ENCODE data around the gene PRAMEF13. TPM values are rescaled to one million over a fixed set of nuclear protein-coding genes. Genes with fewer than 3 reads are reported as not detected.
"Not testable (repeated sequence)": the region's sequence is repeated elsewhere in the genome, so short reads cannot be mapped to it uniquely, and the experiment has no call there.

Gene PRAMEF13
- total RNA-seq, result not detected

GRCh38 chr1:13201309-13201708 is at the start of gene PRAMEF13:
Gene PRAMEF13, minus strand, starts transcription at chr1:13201409. Its CDS starts 1,820 bp downstream, at chr1:13199589.
- DNase-seq; H3K9me3 ChIP-seq; H3K4me1 ChIP-seq; H3K4me3 ChIP-seq; H3K27me3 ChIP-seq; H3K27ac ChIP-seq; intact Hi-C loops (cut with DNase I); H3K36me3 ChIP-seq: not testable (repeated sequence)
- no CpG with 5 or more reads among the region's 5 CpGs for WGBS, 2 donors

GRCh38 chr1:13247122-13247521 is 45.9 kb upstream of the PRAMEF13 start:
- H3K4me1 ChIP-seq; H3K4me3 ChIP-seq; intact Hi-C loops (cut with DNase I); H3K9me3 ChIP-seq; H3K36me3 ChIP-seq; DNase-seq; H3K27me3 ChIP-seq; H3K27ac ChIP-seq: not testable (repeated sequence)
- 64 to 89% methylated on average over 5 to 6 of the region's 7 CpGs for WGBS, 2 donors

- H3K27me3 ChIP-seq; H3K4me1 ChIP-seq; H3K4me3 ChIP-seq; H3K27ac ChIP-seq; H3K36me3 ChIP-seq; H3K9me3 ChIP-seq; DNase-seq; intact Hi-C loops (cut with DNase I): not testable (repeated sequence)
- WGBS, 2 donors, result 52 to 81% methylated on average over 1 to 2 of the region's 2 CpGs
Observed at GRCh38 chr1:13246554-13246871, 45.3 kb upstream of the PRAMEF13 start.

- H3K27ac ChIP-seq; DNase-seq; H3K27me3 ChIP-seq; H3K36me3 ChIP-seq; H3K4me3 ChIP-seq; H3K4me1 ChIP-seq; intact Hi-C loops (cut with DNase I); H3K9me3 ChIP-seq: not testable (repeated sequence)
- WGBS, 2 donors, result 61 to 67% methylated on average over 3 to 4 of the region's 5 CpGs
Observed at GRCh38 chr1:13245841-13246553, 44.8 kb upstream of the PRAMEF13 start.

DNA sequence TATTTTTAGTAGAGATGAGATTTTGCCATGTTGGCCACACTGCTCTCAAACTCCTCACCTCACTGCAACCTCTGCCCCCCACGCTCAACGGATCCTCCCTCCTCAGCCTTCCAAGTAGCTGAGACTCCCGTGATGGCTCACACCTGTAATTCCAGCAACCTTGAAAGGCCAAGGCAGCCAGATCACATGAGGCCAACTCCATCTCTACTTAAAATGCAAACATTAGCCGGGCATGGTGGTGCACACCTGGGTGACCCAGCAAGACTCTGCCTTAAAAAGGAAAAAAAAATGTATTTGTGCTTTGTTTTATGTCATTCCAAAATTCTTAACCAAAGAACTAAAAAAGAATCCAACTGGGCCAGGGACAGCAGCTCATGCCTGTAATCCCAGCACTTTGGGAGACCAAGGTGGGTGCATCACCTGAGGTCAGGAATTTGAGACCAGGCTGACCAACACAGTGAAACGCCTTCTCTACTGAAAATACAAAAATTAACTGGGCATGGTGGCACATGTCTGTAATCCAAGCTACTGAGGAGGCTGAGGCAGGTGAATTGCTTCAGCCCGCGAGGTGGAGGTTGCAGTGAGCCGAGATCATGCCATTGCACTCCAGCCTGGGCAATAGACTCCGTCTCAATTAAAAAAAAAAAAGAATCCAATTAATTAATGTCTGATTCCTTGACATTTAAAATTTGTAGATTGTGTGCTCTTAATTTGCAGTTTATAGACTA is 42.5 kb upstream of the PRAMEF13 start:
- H3K4me1 ChIP-seq; H3K27ac ChIP-seq; intact Hi-C loops (cut with DNase I); H3K36me3 ChIP-seq; DNase-seq; H3K4me3 ChIP-seq; H3K27me3 ChIP-seq; H3K9me3 ChIP-seq: not testable (repeated sequence)
- 79 to 80% methylated on average over 9 of the region's 9 CpGs for WGBS, 2 donors

DNA sequence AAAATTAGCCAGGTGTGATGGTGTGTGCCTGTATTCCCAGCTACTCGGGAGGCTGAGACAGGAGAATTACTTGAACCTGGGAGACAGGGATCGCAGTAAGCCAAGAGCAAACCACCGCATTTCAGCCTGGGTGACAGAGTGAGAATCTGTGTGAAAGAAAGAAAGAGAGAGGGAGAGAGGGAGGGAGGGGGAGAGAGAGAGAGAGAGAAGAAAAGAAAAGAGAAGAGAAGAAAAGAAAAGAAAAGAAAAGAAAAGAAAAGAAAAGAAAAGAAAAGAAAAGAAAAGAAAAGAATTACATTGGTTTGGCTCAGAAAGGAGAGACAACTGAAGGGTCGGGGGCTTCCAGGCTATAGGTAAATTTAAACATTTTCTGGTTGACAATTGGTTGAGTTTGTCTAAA is 38.4 kb upstream of the PRAMEF13 start:
- DNase-seq; H3K36me3 ChIP-seq; intact Hi-C loops (cut with DNase I); H3K27ac ChIP-seq; H3K4me3 ChIP-seq; H3K27me3 ChIP-seq; H3K4me1 ChIP-seq; H3K9me3 ChIP-seq: not testable (repeated sequence)
- 70 to 77% methylated on average over 4 of the region's 4 CpGs for WGBS, 2 donors

DNA sequence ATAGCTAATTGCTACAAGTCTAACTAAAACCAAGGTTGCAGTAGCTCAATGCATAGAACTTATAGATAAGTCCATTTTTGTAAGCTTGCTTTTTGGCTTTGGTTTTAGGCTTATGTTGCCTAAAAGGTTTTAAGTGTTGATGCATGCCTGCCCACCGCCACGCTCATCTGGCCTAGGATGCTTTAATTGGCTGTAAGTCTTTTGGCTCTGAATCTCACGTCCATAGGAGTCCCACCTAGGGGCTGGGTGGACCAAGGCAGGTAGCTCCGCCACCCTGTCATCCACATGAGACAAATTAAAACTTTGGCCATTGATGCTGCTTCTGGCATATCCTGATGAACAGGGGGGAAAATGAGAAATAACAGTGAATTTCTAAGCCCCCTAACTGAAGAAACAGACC is 36.4 kb upstream of the PRAMEF13 start:
- H3K4me3 ChIP-seq; H3K9me3 ChIP-seq; intact Hi-C loops (cut with DNase I); H3K27ac ChIP-seq; H3K4me1 ChIP-seq; H3K36me3 ChIP-seq; H3K27me3 ChIP-seq; DNase-seq: not testable (repeated sequence)
- 57 to 72% methylated on average over 2 to 4 of the region's 4 CpGs for WGBS, 2 donors

GRCh38 chr1:13234057-13234456 is 32.8 kb upstream of the PRAMEF13 start:
- H3K4me3 ChIP-seq; intact Hi-C loops (cut with DNase I); DNase-seq; H3K4me1 ChIP-seq; H3K9me3 ChIP-seq; H3K36me3 ChIP-seq; H3K27ac ChIP-seq: not testable (repeated sequence)
- 54 to 67% methylated on average over 1 of the region's 1 CpG for WGBS, 2 donors
- peaks cover 0 to 23% (median 0%) of the 10 kb centered on the region in 4 donors for H3K27me3 ChIP-seq

GRCh38 chr1:13232056-13232455 is 30.8 kb upstream of the PRAMEF13 start:
- 53 to 69% methylated on average over 2 of the region's 2 CpGs for WGBS, 2 donors
- peaks cover 0 to 23% (median 0%) of the 10 kb centered on the region in 4 donors for H3K27me3 ChIP-seq
- H3K4me1 ChIP-seq; DNase-seq; H3K4me3 ChIP-seq; H3K27ac ChIP-seq; H3K9me3 ChIP-seq; intact Hi-C loops (cut with DNase I); H3K36me3 ChIP-seq: not testable (repeated sequence)

GRCh38 chr1:13231061-13231750 is 30.0 kb upstream of the PRAMEF13 start:
- H3K27me3 ChIP-seq, result peaks cover 0 to 23% (median 0%) of the 10 kb centered on the region in 4 donors
- DNase-seq; H3K4me3 ChIP-seq; H3K4me1 ChIP-seq; intact Hi-C loops (cut with DNase I); H3K36me3 ChIP-seq; H3K27ac ChIP-seq; H3K9me3 ChIP-seq: not testable (repeated sequence)
- 72 to 77% methylated on average over 7 of the region's 7 CpGs for WGBS, 2 donors

DNA sequence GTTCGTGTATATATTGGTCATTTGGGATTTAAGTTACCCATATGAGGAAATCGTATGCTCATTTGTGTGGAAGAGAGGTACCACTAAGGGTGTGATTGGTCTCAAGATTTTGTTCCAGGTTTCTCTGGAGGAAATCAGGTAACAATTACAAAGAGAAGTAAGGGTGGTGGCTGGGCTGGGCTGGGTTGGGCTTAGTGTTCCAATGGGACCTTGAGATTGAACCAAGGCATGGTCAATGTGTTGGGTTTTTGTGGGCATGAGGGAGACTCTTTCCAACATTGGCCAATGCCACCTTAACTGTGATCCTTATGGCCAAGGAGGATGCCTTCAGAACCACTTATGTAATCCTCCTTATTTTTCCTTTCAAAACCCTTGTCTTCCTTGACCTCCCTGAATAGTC is 29.4 kb upstream of the PRAMEF13 start:
- H3K27ac ChIP-seq; H3K9me3 ChIP-seq; H3K4me3 ChIP-seq; H3K4me1 ChIP-seq; intact Hi-C loops (cut with DNase I); DNase-seq; H3K36me3 ChIP-seq: not testable (repeated sequence)
- H3K27me3 ChIP-seq, result peaks cover 0 to 26% (median 0%) of the 10 kb centered on the region in 4 donors
- 78 to 82% methylated on average over 2 of the region's 2 CpGs for WGBS, 2 donors

- H3K4me1 ChIP-seq; DNase-seq; H3K27ac ChIP-seq; H3K36me3 ChIP-seq; H3K4me3 ChIP-seq; H3K9me3 ChIP-seq; intact Hi-C loops (cut with DNase I): not testable (repeated sequence)
- 76 to 77% methylated on average over 5 of the region's 5 CpGs for WGBS, 2 donors
- peaks cover 0 to 26% (median 0%) of the 10 kb centered on the region in 4 donors for H3K27me3 ChIP-seq
Observed at GRCh38 chr1:13230096-13230495, 28.9 kb upstream of the PRAMEF13 start.

All from esophagus squamous epithelium (tissue), 5 donors.